GM18858 (cell line): Measurements from ENCODE around the gene ZNF324.

Experiments
- ATAC-seq: cut with Tn5 transposase; IDR thresholded peaks from one replicate; pipeline ENCODE4 v1.9.1; 2021; ENCODE audit not compliant: unreplicated experiment

The ZNF324 gene

DNA sequence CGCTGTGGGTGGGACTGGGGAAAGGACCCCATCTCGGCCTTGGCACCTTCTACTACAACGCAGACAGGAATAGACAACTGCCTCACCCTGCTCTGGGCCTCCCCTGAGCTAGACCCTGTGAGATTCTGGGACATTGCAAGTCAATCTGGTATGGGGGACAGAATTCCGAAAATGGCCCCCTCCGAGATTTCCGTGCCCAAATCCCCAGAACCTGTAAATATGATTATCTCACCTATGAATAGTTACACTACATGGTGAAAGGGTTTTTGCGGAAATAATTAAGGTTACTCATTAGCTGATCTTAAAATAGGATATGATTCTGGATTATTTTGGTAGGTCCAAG, 53.3 kb downstream of the ZNF324 start:
- ATAC-seq: no peak

- no peak for ATAC-seq
These were observed 54.8 kb downstream of the ZNF324 start for GRCh38 chr19:58521651-58522050.

DNA sequence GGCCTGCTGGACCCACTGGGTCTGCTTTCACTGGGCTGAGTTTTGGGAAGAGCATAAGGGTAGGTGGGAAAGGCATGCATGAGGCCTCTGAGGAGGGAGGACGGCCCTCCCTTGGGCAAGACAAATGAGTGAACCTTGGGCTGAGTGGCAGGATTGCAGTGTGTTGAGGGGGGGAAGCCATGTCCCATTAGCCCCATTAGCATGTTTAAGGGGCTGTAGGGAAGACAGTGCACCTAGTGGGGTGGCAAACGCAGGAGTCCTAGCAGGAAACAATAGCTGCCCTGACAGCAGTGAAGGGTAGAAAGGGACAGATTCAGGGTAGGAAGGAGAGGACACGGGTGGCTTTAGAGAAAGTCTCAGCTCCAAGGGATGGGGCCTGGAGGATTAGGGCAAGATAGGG, 55.8 kb downstream of the ZNF324 start:
- no peak for ATAC-seq
